ENCODE measurements around the gene EEF1AKMT4. TPM values are rescaled to one million over a fixed set of nuclear protein-coding genes. Genes with fewer than 3 reads are reported as not detected.

The EEF1AKMT4 gene
- total RNA-seq, 1 donor from 2014 or later = 2.1 TPM

- Histone ChIP-seq H3K27me3 (ENCODE audit: control insufficient read depth in 3 of 3, insufficient read depth in 3 of 3, low read length in 3 of 3) (peaks cover 5 to 24% (median 7%) of the 10 kb centered on the region in 3 donors), H3K9ac (ENCODE audit: low read depth in 1 of 3, low read length in 3 of 3) (no peak overlapping the region), H3K9me3 (ENCODE audit: control insufficient read depth in 3 of 3, low read length in 3 of 3) (no peaks in the 10 kb centered on the region), H3K27ac (ENCODE audit: low read depth, low read length) (no peak overlapping the region), H3K4me3 (ENCODE audit: low read length in 3 of 3) (no peak overlapping the region), H3K36me3 (ENCODE audit: control insufficient read depth in 3 of 3, insufficient read depth in 3 of 3, low read length in 3 of 3) (peaks cover 34 to 38% (median 36%) of the 10 kb centered on the region in 3 donors), H3K4me1 (ENCODE audit: control insufficient read depth in 3 of 3, insufficient read depth in 3 of 3, low read length in 3 of 3) (peaks cover 0 to 5% (median 0%) of the 10 kb centered on the region in 3 donors)
Observed at GRCh38 chr3:184240384-184241140, 8.9 kb upstream of the EEF1AKMT4 start.

DNA sequence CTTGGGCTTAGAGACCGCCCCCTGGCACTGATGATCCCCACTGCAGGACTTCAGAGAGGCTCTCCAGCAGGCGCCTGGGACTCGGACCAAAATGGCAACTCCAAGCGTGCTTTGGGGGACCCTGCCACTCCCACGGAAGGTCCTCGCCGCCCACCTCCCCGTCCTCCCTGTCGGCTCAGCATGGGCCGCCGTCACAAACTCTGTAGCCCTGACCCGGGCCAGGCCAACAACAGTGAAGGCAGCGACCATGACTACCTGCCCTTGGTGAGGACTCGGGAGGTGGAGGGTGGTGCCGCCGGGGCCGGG, 8.4 kb upstream of the EEF1AKMT4 start:
- H3K27ac ChIP-seq (ENCODE audit: low read depth, low read length) = no peak overlapping the region
- no peak overlapping the region for H3K9ac ChIP-seq (ENCODE audit: low read depth in 1 of 3, low read length in 3 of 3)
- H3K4me1 ChIP-seq (ENCODE audit: control insufficient read depth in 3 of 3, insufficient read depth in 3 of 3, low read length in 3 of 3) = peaks cover 0 to 5% (median 0%) of the 10 kb centered on the region in 3 donors
- no peak overlapping the region for H3K4me3 ChIP-seq (ENCODE audit: low read length in 3 of 3)
- peaks cover 35 to 39% (median 39%) of the 10 kb centered on the region in 3 donors for H3K36me3 ChIP-seq (ENCODE audit: control insufficient read depth in 3 of 3, insufficient read depth in 3 of 3, low read length in 3 of 3)
- no peaks in the 10 kb centered on the region for H3K9me3 ChIP-seq (ENCODE audit: control insufficient read depth in 3 of 3, low read length in 3 of 3)
- peaks cover 5 to 24% (median 7%) of the 10 kb centered on the region in 3 donors for H3K27me3 ChIP-seq (ENCODE audit: control insufficient read depth in 3 of 3, insufficient read depth in 3 of 3, low read length in 3 of 3)

DNA sequence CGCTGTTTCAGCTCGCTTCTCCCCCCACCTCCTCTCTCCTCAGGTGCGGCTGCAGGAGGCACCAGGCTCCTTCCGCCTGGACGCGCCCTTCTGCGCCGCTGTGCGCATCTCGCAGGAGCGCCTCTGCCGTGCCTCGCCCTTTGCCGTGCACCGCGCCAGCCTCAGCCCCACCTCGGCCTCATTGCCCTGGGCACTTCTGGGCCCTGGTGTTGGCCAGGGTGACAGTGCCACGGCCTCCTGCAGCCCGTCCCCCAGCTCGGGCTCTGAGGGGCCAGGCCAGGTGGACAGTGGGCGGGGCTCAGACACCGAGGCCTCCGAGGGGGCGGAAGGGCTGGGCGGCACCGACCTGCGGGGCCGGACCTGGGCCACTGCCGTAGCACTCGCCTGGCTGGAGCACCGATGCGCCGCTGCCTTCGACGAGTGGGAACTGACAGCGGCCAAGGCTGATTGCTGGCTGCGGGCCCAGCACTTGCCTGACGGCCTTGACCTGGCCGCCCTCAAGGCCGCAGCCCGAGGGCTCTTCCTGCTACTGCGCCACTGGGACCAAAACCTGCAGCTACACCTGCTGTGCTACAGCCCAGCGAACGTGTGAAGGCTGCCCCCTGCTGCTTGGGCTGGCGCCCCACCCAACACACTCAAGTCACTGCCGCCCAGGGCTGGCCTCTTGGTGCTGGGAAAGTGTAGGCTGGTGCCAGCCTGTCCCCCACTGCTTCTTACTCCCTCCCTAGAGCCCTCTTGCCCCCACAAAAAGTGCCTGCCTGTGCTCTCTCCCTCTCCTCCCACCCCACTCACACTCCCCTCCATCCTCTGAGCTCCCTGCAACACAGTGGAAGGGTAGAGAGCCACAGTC, 7.8 kb upstream of the EEF1AKMT4 start:
- H3K36me3 ChIP-seq (ENCODE audit: control insufficient read depth in 3 of 3, insufficient read depth in 3 of 3, low read length in 3 of 3) = peaks cover 35 to 39% (median 39%) of the 10 kb centered on the region in 3 donors
- H3K4me1 ChIP-seq (ENCODE audit: control insufficient read depth in 3 of 3, insufficient read depth in 3 of 3, low read length in 3 of 3) = peaks cover 0 to 5% (median 0%) of the 10 kb centered on the region in 3 donors
- no peak overlapping the region for H3K9ac ChIP-seq (ENCODE audit: low read depth in 1 of 3, low read length in 3 of 3)
- H3K27ac ChIP-seq (ENCODE audit: low read depth, low read length) = no peak overlapping the region
- no peak overlapping the region for H3K4me3 ChIP-seq (ENCODE audit: low read length in 3 of 3)
- peaks cover 4 to 18% (median 7%) of the 10 kb centered on the region in 3 donors for H3K27me3 ChIP-seq (ENCODE audit: control insufficient read depth in 3 of 3, insufficient read depth in 3 of 3, low read length in 3 of 3)
- no peaks in the 10 kb centered on the region for H3K9me3 ChIP-seq (ENCODE audit: control insufficient read depth in 3 of 3, low read length in 3 of 3)

GRCh38 chr3:184242297-184242685, 7.2 kb upstream of the EEF1AKMT4 start:
- Histone ChIP-seq H3K36me3 (ENCODE audit: control insufficient read depth in 3 of 3, insufficient read depth in 3 of 3, low read length in 3 of 3) (peaks cover 35 to 39% (median 39%) of the 10 kb centered on the region in 3 donors), H3K27ac (ENCODE audit: low read depth, low read length) (no peak overlapping the region), H3K9ac (ENCODE audit: low read depth in 1 of 3, low read length in 3 of 3) (no peak overlapping the region), H3K4me1 (ENCODE audit: control insufficient read depth in 3 of 3, insufficient read depth in 3 of 3, low read length in 3 of 3) (peaks cover 0 to 5% (median 0%) of the 10 kb centered on the region in 3 donors), H3K27me3 (ENCODE audit: control insufficient read depth in 3 of 3, insufficient read depth in 3 of 3, low read length in 3 of 3) (peaks cover 0 to 12% (median 4%) of the 10 kb centered on the region in 3 donors), H3K4me3 (ENCODE audit: low read length in 3 of 3) (no peak overlapping the region), H3K9me3 (ENCODE audit: control insufficient read depth in 3 of 3, low read length in 3 of 3) (no peaks in the 10 kb centered on the region)

DNA sequence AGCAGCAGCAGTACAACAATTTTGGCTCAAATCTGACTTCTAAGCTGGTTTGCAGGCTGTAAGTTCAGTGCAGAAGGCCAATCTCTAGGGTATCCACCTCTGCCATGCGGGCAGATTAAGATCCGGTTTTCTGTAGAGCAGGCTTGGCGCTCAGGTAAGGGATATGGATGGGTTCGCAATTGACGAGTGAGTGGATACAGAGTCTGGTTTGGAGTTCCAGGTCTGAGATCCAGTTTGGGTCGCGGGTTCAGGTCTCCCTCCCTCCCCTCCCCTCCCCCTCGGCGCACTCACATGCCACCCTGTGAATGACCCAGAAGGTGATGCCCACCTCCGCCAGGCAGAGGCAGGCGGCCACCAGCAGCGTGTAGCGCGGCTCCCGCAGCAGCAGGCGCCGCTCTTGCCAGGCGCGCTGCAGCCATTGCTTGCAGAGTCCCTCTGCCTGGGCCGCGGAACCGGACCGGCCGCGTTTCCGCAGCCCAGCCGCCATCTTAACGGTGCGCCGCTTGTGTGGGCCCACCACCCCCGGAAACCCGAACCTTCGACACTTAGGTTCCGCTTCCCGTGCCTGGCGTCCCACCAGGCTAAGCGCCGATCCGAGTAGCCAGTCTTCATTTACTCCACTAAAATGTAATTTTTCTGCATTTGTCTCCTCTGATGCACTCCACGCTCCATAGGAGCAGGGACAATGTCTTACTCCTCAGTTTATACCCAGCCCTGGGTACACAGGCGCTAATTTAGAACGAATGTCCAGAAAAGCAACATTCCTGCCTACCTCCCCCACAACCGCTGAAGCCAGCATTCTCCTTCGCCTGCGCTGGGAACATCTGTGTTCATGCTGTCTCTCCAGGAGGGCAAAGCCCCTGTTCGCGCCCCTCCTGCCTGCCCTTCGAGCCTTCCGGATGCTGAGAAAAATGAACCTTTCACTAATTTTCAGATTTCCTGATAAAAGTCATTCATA, 739 bp upstream of the EEF1AKMT4 start, which contains the start of gene ALG3:
ALG3 (minus strand) TSS at position 509 of the 958 bp plus-strand sequence; CDS start at position 487, 22 bp downstream.
- H3K27ac ChIP-seq (ENCODE audit: low read depth, low read length) = peak within 1 kb of the TSS; percentile 87
- peaks cover 13 to 27% (median 18%) of the 10 kb centered on the region in 3 donors for H3K4me1 ChIP-seq (ENCODE audit: control insufficient read depth in 3 of 3, insufficient read depth in 3 of 3, low read length in 3 of 3)
- H3K36me3 ChIP-seq (ENCODE audit: control insufficient read depth in 3 of 3, insufficient read depth in 3 of 3, low read length in 3 of 3) = peaks cover 19 to 22% (median 20%) of the 10 kb centered on the region in 3 donors
- H3K27me3 ChIP-seq (ENCODE audit: control insufficient read depth in 3 of 3, insufficient read depth in 3 of 3, low read length in 3 of 3) = no peaks in the 10 kb centered on the region
- H3K9me3 ChIP-seq (ENCODE audit: control insufficient read depth in 3 of 3, low read length in 3 of 3) = no peaks in the 10 kb centered on the region
- H3K4me3 ChIP-seq (ENCODE audit: low read length in 3 of 3) = peak within 1 kb of the TSS; percentile 95 to 97 (median 97)
- H3K9ac ChIP-seq (ENCODE audit: low read depth in 1 of 3, low read length in 3 of 3) = peak within 1 kb of the TSS; percentile 76 to 89 (median 85)

DNA sequence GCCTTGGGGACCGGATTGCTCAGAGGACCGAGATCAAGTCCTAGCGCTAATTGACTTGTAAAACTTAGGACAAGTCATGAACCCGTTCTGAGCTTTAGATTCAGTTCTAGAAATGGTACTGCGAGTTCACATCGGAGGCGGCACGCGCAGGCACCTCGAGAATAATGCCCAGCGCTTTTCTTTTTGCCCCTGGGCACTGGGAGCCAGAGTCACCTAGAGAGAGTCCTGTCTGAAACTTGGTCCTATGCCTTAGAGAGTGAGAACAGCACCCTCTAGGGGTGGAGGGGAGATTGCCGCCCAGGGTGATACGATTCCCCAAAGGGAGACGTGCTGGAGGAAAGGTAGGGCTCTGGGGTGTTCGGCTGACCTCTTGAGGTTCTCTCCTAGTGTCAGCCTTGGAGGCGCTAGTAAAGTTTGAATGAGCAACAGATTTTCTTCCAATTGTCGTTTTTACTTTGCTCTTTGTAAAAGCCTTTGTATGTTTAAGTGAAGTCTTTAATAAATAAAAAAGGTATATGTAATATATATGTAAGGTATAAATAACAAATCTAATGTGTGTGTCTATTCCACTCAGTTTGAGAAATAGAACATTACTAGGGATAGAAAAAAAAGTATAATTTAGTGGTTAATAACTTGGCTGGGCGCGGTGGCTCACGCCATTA, 826 bp downstream of the EEF1AKMT4 start:
- H3K9ac ChIP-seq (ENCODE audit: low read depth in 1 of 3, low read length in 3 of 3) = peak overlapping the region; percentile 63 to 82 (median 76)
- peak overlapping the region; percentile 95 to 97 (median 97) for H3K4me3 ChIP-seq (ENCODE audit: low read length in 3 of 3)
- no peaks in the 10 kb centered on the region for H3K9me3 ChIP-seq (ENCODE audit: control insufficient read depth in 3 of 3, low read length in 3 of 3)
- H3K36me3 ChIP-seq (ENCODE audit: control insufficient read depth in 3 of 3, insufficient read depth in 3 of 3, low read length in 3 of 3) = peaks cover 4 to 6% (median 4%) of the 10 kb centered on the region in 3 donors
- peaks cover 13 to 27% (median 18%) of the 10 kb centered on the region in 3 donors for H3K4me1 ChIP-seq (ENCODE audit: control insufficient read depth in 3 of 3, insufficient read depth in 3 of 3, low read length in 3 of 3)
- H3K27me3 ChIP-seq (ENCODE audit: control insufficient read depth in 3 of 3, insufficient read depth in 3 of 3, low read length in 3 of 3) = no peaks in the 10 kb centered on the region
- peak overlapping the region; percentile 16 for H3K27ac ChIP-seq (ENCODE audit: low read depth, low read length)

DNA sequence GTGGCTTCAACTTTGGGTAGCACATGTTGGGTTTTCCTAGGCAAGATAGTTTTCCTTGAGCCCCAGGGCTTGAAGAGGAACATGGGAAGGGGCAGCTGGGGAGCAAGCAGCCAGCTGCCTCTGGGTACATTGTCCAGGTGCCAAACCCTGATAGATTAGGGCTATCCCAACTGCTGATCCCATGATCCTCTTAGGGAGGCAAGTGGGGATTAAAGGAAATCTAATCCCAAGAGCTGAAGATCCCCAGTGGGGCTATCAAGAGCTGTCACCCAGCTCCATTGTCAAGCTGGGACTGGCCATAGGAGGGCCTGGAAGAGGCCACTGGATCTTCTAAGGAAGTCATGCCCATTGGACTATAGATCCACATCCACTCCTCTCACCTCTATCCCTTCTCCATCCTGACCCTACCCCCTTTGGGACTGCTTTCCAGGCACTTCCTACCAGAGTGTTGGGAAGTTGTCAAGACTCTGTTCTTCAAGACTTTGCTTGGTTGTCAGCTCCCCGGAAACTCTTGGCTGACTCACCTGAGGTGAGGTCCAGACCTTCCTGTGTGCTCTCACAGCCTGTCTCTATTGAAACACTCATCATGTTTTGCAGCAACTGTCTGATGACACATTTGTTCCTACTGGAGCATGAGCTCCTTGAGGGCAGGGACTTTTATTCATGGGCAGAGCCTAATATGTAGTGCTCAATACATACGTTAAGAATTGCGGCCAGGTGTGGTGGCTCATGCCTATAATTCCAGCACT, 6.0 kb downstream of the EEF1AKMT4 start:
- Histone ChIP-seq H3K27me3 (ENCODE audit: control insufficient read depth in 3 of 3, insufficient read depth in 3 of 3, low read length in 3 of 3) (peaks cover 17 to 24% (median 17%) of the 10 kb centered on the region in 3 donors), H3K36me3 (ENCODE audit: control insufficient read depth in 3 of 3, insufficient read depth in 3 of 3, low read length in 3 of 3) (peaks cover 0 to 5% (median 0%) of the 10 kb centered on the region in 3 donors), H3K9ac (ENCODE audit: low read depth in 1 of 3, low read length in 3 of 3) (no peak overlapping the region), H3K4me3 (ENCODE audit: low read length in 3 of 3) (no peak overlapping the region), H3K9me3 (ENCODE audit: control insufficient read depth in 3 of 3, low read length in 3 of 3) (no peaks in the 10 kb centered on the region), H3K27ac (ENCODE audit: low read depth, low read length) (no peak overlapping the region), H3K4me1 (ENCODE audit: control insufficient read depth in 3 of 3, insufficient read depth in 3 of 3, low read length in 3 of 3) (peaks cover 5 to 8% (median 5%) of the 10 kb centered on the region in 3 donors)

- peaks cover 29 to 37% (median 30%) of the 10 kb centered on the region in 3 donors for H3K27me3 ChIP-seq (ENCODE audit: control insufficient read depth in 3 of 3, insufficient read depth in 3 of 3, low read length in 3 of 3)
- no peaks in the 10 kb centered on the region for H3K9me3 ChIP-seq (ENCODE audit: control insufficient read depth in 3 of 3, low read length in 3 of 3)
- H3K27ac ChIP-seq (ENCODE audit: low read depth, low read length) = no peak overlapping the region
- H3K4me1 ChIP-seq (ENCODE audit: control insufficient read depth in 3 of 3, insufficient read depth in 3 of 3, low read length in 3 of 3) = peaks cover 13 to 18% (median 14%) of the 10 kb centered on the region in 3 donors
- H3K4me3 ChIP-seq (ENCODE audit: low read length in 3 of 3) = no peak overlapping the region
- no peak overlapping the region for H3K9ac ChIP-seq (ENCODE audit: low read depth in 1 of 3, low read length in 3 of 3)
- H3K36me3 ChIP-seq (ENCODE audit: control insufficient read depth in 3 of 3, insufficient read depth in 3 of 3, low read length in 3 of 3) = peaks cover 0 to 5% (median 0%) of the 10 kb centered on the region in 3 donors
Observed at GRCh38 chr3:184257083-184257915, 7.8 kb downstream of the EEF1AKMT4 start.
